Thymus (tissue), 11 donors: ENCODE measurements around the gene UBE2C. TPM values are rescaled to one million over a fixed set of nuclear protein-coding genes. Genes with fewer than 3 reads are reported as not detected.

Experiments used
- DNase-seq, 9 donors: peaks; one replicate each; pipeline ENCODE4 v3.0.0-alpha.2; 2013; ENCODE audit warnings: low spot score in 9 of 9, low read depth in 6 of 9, missing footprints in 1 of 9
- H3K27ac ChIP-seq, 2 donors: one replicate each; pipeline ENCODE4 v1.5.1; 2013; ENCODE audit warnings: control low read depth in 1 of 2, low read depth in 1 of 2, low read length in 1 of 2, mild to moderate bottlenecking in 1 of 2, moderate library complexity in 1 of 2
- H3K27me3 ChIP-seq, 2 donors: one replicate each; pipeline ENCODE4 v1.5.1; 2013; ENCODE audit warnings: low read length in 1 of 2; ENCODE audit not compliant: control insufficient read depth in 2 of 2, insufficient read depth in 1 of 2
- H3K36me3 ChIP-seq, 2 donors: one replicate each; pipeline ENCODE4 v1.5.1; 2013; ENCODE audit warnings: low read length in 1 of 2, mild to moderate bottlenecking in 1 of 2, moderate library complexity in 1 of 2; ENCODE audit not compliant: control insufficient read depth in 2 of 2, insufficient read depth in 2 of 2
- H3K4me1 ChIP-seq, 2 donors: one replicate each; pipeline ENCODE4 v1.5.1; 2013; ENCODE audit warnings: low read length in 2 of 2; ENCODE audit not compliant: control insufficient read depth in 2 of 2, insufficient read depth in 2 of 2
- H3K4me3 ChIP-seq, 2 donors: one replicate each; pipeline ENCODE4 v1.5.1; 2013; ENCODE audit warnings: low read length in 2 of 2, control low read depth in 1 of 2, mild to moderate bottlenecking in 1 of 2
- H3K9me3 ChIP-seq, 2 donors: one replicate each; pipeline ENCODE4 v1.5.1; 2013; ENCODE audit warnings: low read length in 1 of 2, mild to moderate bottlenecking in 1 of 2; ENCODE audit not compliant: control insufficient read depth in 2 of 2, insufficient read depth in 1 of 2
- whole genome bisulfite sequencing: extraction: QIAGEN DNeasy Blood & Tissue Kit; methylation state at CpG from one replicate; pipeline ENCODE4 v1.1.7; 2013; 5-methylcytosine and 5-hydroxymethylcytosine counted together
- polyA plus RNA-seq: library from polyadenylated mRNA; stranded (reverse); fragments of 200-250 nt; gene quantifications from one replicate; pipeline ENCODE4 v1.2.3, GENCODE V29; 2013
- total RNA-seq: library from RNA; stranded (reverse); fragments of 120-200 nt; gene quantifications from one replicate; pipeline ENCODE4 v1.2.4, GENCODE V29; 2013
- donor health status: healthy.

UBE2C gene
- total and polyA plus RNA-seq, 2 donors = 25.1 to 112 TPM

DNA sequence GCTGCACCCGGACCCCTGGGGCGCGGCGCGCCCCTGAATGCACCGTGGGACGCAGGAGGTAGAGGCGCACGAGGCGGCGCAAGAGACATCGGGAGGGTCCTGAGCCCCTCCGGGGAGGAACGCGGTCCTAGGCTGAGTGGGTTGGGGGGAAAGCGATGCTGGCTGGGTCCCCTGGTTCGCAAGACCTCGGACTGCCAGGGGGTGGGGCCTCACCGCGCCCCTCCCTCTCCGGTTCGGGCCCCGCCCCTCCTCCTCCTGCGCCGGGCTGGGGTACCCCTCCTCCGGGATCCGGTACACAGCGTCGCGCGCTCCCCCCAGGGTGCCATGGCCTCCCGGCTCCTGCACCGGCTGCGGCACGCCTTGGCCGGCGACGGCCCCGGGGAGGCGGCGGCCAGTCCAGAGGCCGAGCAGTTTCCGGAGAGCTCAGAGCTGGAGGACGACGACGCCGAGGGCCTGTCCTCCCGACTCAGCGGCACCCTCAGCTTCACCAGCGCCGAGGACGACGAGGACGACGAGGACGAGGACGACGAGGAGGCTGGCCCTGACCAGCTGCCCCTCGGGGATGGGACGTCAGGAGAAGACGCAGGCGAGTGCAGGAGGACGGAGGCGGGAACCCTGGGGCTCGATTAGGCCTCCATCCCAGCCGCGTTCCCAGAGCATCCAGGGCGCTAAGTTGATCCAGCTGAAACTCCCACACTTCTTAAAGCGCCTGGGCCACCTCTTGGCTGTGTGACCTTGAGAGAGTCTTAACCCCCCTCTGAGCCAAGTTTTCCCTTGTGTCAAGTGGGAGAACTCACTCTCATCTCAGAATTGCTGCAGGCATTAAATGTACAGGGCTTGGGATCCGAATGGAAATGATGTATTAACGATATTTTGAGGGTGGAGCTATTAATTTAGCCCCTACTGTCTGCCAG lies 21.7 kb downstream of the UBE2C start:
- Histone ChIP-seq H3K27ac (peak overlapping the region in 1 of 2 donors; percentile 65), H3K27me3 (peaks cover 22 to 45% of the 10 kb centered on the region in 2 donors), H3K4me3 (peak overlapping the region; percentile 27 to 62), H3K4me1 (peaks cover 6 to 7% of the 10 kb centered on the region in 2 donors), H3K36me3 (no peaks in the 10 kb centered on the region), H3K9me3 (no peaks in the 10 kb centered on the region)
- DNase-seq = peak in 1 of 9 donors; percentile 49
- WGBS = 15% methylated on average over 71 of the region's 71 CpGs

DNA sequence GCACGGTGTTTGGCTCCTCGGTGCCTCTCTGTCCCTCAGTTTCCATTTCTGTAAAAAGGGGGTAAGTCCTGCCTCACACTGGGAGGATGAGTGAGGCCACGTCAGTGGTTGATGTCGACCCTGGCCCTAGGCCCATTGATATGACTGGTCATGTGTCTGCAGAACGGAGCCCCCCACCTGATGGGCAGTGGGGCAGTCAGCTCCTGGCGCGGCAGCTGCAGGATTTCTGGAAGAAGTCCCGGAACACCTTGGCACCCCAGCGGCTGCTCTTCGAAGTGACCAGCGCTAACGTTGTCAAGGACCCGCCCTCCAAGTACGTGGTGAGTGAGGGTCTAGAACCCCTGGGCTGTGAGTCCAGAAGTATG lies 22.3 kb downstream of the UBE2C start:
- 96% methylated on average over 14 of the region's 14 CpGs for WGBS
- no peaks in the 10 kb centered on the region for H3K9me3 ChIP-seq
- H3K4me1 ChIP-seq = peaks cover 6 to 7% of the 10 kb centered on the region in 2 donors
- H3K27me3 ChIP-seq = peaks cover 22 to 45% of the 10 kb centered on the region in 2 donors
- no peaks in the 10 kb centered on the region for H3K36me3 ChIP-seq
- H3K4me3 ChIP-seq = no peak overlapping the region
- no peak overlapping the region for H3K27ac ChIP-seq
- no peak for DNase-seq

DNA sequence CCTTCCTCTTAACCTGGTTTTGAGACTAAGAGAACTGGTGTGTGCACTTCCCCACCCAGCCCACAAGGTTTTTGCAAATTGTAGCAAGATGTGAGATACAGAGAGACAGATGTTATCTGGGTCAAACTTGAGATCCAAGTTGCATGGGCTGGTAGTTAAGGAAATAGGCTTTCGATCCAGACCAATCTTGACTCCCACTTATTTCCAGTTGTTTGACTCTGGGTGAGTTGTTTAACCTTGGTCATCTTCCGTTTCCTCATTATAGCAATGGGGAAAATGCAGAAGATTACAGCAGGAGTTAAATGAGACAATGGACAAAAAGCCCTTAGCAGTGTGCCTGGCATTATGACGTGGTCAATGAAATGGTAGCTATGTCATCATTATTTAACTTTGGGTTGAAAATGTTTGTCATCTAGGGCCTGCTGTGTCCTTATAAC lies 22.9 kb downstream of the UBE2C start:
- peaks cover 6 to 7% of the 10 kb centered on the region in 2 donors for H3K4me1 ChIP-seq
- WGBS = 90% methylated on average over 3 of the region's 3 CpGs
- H3K4me3 ChIP-seq = no peak overlapping the region
- no peaks in the 10 kb centered on the region for H3K9me3 ChIP-seq
- no peak for DNase-seq
- no peak overlapping the region for H3K27ac ChIP-seq
- H3K36me3 ChIP-seq = peaks cover 0 to 4% of the 10 kb centered on the region in 2 donors
- peaks cover 22 to 44% of the 10 kb centered on the region in 2 donors for H3K27me3 ChIP-seq

DNA sequence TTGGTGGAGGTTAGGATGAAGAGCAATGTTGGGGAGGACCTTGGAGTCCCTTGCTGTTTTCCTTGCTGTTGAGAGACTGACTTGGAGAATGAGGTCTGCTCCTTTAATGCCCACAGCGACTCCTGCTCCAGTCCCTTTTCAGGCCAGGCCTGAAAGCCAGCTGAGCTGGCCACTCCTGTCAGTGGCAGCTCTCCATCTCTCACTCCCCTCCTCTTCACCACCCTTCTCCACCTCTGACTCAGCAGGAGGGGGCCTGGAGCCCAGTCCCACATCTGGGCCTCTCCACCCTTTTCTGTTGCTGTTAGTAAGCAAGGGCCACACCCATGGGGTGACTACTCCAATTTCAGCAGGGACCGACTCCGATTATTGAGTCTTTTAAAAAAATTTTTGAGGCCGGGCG lies 23.4 kb downstream of the UBE2C start:
- peaks cover 4 to 8% of the 10 kb centered on the region in 2 donors for H3K36me3 ChIP-seq
- no peak overlapping the region for H3K4me3 ChIP-seq
- no peak for DNase-seq

DNA sequence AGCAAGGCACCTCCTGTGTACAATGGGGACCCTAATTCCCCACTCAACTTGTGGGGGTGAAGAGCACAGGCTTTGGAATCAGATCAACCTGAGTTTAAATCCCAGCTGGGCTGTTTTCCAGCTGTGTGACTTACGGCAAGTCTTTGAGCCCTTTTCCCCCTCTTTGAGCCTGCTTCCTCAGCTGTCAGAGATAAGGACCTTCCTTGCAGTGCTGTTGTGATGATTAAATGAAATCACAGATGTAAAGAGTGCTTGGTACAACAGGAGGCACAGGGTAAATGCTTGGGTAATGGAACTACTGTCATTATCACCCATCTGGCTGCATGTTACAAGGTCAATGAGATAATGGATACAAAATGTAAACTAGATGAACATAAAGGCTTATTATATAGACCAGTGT lies 24.4 kb downstream of the UBE2C start:
- H3K9me3 ChIP-seq = no peaks in the 10 kb centered on the region
- WGBS = 91% methylated on average over 1 of the region's 1 CpG
- H3K4me1 ChIP-seq = peaks cover 6 to 7% of the 10 kb centered on the region in 2 donors
- H3K27ac ChIP-seq = no peak overlapping the region
- H3K27me3 ChIP-seq = peaks cover 22 to 32% of the 10 kb centered on the region in 2 donors
- H3K36me3 ChIP-seq = peaks cover 9 to 19% of the 10 kb centered on the region in 2 donors
- H3K4me3 ChIP-seq = no peak overlapping the region
- no peak for DNase-seq

More for the DNA sequence above, 23.4 kb downstream of the UBE2C start:
- whole genome bisulfite sequencing = 96% methylated on average over 5 of the region's 5 CpGs
- Histone ChIP-seq H3K9me3 (no peaks in the 10 kb centered on the region), H3K4me1 (peaks cover 6 to 7% of the 10 kb centered on the region in 2 donors), H3K27ac (no peak overlapping the region), H3K27me3 (peaks cover 22 to 40% of the 10 kb centered on the region in 2 donors)

DNA sequence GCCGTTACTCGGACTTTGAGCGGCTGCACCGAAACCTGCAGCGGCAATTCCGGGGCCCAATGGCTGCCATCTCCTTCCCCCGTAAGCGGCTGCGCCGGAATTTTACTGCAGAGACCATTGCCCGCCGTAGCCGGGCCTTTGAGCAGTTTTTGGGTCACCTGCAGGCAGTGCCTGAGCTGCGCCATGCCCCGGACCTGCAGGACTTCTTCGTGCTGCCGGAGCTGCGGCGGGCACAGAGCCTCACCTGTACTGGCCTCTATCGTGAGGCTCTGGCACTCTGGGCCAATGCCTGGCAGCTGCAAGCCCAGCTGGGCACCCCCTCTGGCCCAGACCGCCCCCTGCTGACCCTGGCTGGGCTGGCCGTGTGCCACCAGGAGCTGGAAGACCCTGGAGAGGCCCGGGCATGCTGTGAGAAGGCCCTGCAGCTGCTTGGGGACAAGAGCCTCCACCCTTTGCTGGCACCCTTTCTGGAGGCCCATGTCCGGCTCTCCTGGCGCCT lies 28.3 kb downstream of the UBE2C start:
- Histone ChIP-seq H3K27me3 (no peaks in the 10 kb centered on the region), H3K4me1 (no peaks in the 10 kb centered on the region), H3K4me3 (no peak overlapping the region), H3K9me3 (no peaks in the 10 kb centered on the region), H3K36me3 (peaks cover 38 to 51% of the 10 kb centered on the region in 2 donors), H3K27ac (no peak overlapping the region)
- 97% methylated on average over 25 of the region's 25 CpGs for WGBS
- no peak for DNase-seq

DNA sequence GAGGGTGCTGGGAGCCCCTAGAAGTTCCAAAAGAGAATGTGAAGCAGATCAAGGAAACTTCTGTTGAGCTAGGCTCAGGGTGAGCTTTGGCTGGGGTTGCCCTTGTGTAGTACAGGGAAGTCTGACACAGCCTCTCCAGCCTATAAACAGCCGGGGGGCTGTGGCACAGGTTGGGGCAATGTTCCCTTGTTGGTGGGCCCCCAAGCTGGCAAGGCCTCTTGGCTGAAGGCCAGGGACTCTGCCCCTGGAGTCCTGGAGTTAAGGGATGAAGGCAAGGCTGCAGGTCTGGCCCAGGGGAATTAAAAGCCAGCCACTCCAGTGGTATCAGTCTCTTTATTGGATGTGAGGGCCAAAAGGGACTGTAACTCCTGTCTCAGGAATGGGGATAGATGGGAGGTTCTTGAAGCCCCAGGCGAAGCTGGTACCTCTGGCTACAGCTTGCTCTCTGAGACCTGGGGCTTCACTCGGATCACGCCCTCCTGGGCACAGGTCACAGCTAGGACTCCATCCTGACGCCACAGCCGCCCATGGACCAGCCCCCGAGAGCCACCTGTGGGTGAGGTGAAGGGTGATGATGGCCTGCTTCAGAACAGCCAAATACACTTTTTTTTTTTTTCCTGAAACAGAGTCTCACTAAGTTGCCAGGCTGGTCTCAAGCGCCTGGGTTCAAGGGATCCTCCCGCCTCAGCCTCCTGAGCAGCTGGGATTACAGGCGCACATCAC lies 29.1 kb downstream of the UBE2C start:
- peaks cover 46 to 57% of the 10 kb centered on the region in 2 donors for H3K36me3 ChIP-seq

DNA sequence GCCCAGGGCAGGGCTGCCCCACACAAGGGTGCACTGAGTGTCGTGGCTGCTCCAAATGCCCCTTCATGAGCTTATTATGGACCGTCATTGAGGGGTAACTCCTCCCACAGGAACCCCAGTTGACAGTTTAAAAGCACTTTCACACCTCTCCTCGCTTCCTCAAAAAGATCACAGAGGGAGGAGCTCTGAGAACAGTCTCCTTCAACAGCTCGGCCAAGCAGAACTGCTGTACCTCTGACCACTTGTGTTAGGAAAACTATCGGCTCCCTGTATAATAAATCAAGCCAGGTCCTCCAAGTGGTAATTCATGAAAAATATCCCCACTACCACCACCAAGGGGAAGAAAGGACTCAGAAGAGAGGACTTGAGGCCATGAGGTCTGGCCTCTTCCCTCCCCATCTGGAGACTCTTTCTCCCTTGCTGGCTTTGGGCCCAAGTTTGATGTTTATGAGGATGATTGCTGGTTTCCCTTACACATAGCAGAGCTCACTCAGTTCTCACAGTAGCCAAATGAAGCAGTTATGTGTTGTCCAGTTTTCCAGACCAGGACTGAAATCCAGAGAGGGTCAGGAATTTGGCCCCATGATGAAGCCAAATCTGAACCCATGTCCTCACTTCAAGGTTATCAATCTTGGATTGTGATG lies 29.8 kb downstream of the UBE2C start:
- H3K4me3 ChIP-seq = no peak overlapping the region
- no peaks in the 10 kb centered on the region for H3K9me3 ChIP-seq
- no peaks in the 10 kb centered on the region for H3K27me3 ChIP-seq
- 74% methylated on average over 5 of the region's 5 CpGs for WGBS
- H3K27ac ChIP-seq = no peak overlapping the region
- no peaks in the 10 kb centered on the region for H3K4me1 ChIP-seq
- DNase-seq = no peak
- peaks cover 52 to 63% of the 10 kb centered on the region in 2 donors for H3K36me3 ChIP-seq

More for the DNA sequence above, 29.1 kb downstream of the UBE2C start:
- Histone ChIP-seq H3K27me3 (no peaks in the 10 kb centered on the region), H3K4me1 (no peaks in the 10 kb centered on the region), H3K27ac (no peak overlapping the region), H3K9me3 (no peaks in the 10 kb centered on the region), H3K4me3 (no peak overlapping the region)
- WGBS = 99% methylated on average over 10 of the region's 10 CpGs
- DNase-seq = no peak
